Chondrocyte (in vitro differentiated cells): ENCODE results near the gene G6PC3. TPM values are rescaled to one million over a fixed set of nuclear protein-coding genes. Genes with fewer than 3 reads are reported as not detected.
A peak's percentile ranks its signal among the peaks of the same experiment; 100 is the strongest.

Source experiments
- DNase-seq: peaks from one replicate; pipeline ENCODE4 v3.0.0; 2021; ENCODE audit warnings: mixed read lengths, low spot score
- H3K27ac Mint-ChIP-seq: one replicate; pipeline ENCODE4 v1.8.0; 2021; ENCODE audit warnings: mild to moderate bottlenecking, moderate library complexity, mixed read lengths; ENCODE audit not compliant: unreplicated experiment
- H3K27me3 Mint-ChIP-seq: 2 replicates; pipeline ENCODE4 v1.8.0; 2021; ENCODE audit warnings: low read depth, mixed read lengths
- H3K36me3 Mint-ChIP-seq: 2 replicates; pipeline ENCODE4 v1.8.0; 2021; ENCODE audit warnings: low read depth, mixed read lengths
- H3K4me1 Mint-ChIP-seq: 2 replicates; pipeline ENCODE4 v1.8.0; 2021; ENCODE audit warnings: low read depth, mild to moderate bottlenecking, mixed read lengths
- H3K4me3 Mint-ChIP-seq: one replicate; pipeline ENCODE4 v1.8.0; 2021; ENCODE audit warnings: mild to moderate bottlenecking, moderate library complexity, mixed read lengths; ENCODE audit not compliant: unreplicated experiment
- H3K9me3 Mint-ChIP-seq: 2 replicates; pipeline ENCODE4 v1.8.0; 2021; ENCODE audit warnings: low read depth, mixed read lengths
- CTCF ChIP-seq: fragments of 200-600 bp; sonication (generic); IDR thresholded peaks from 2 replicates; pipeline ENCODE4 v1.5.0; 2021; ENCODE audit warnings: antibody characterized with exemption, mild to moderate bottlenecking, moderate library complexity
- total RNA-seq: library from RNA; stranded (reverse); gene quantifications from 3 replicates; pipeline ENCODE4 v1.2.1, GENCODE V29; 2021

G6PC3 gene
- total RNA-seq, 1 donor from 2014 or later, result 59.2 TPM

- Mint-ChIP-seq H3K9me3 (no peaks in the 10 kb centered on the region), H3K4me1 (peaks cover 16% of the 10 kb centered on the region), H3K27me3 (no peaks in the 10 kb centered on the region), H3K36me3 (peaks cover 11% of the 10 kb centered on the region), H3K27ac (no peak overlapping the region), H3K4me3 (no peak overlapping the region)
- TF ChIP-seq CTCF, result no peak
- no peak for DNase-seq
Observed at GRCh38 chr17:44049294-44050060, 21.1 kb upstream of the G6PC3 start.

DNA sequence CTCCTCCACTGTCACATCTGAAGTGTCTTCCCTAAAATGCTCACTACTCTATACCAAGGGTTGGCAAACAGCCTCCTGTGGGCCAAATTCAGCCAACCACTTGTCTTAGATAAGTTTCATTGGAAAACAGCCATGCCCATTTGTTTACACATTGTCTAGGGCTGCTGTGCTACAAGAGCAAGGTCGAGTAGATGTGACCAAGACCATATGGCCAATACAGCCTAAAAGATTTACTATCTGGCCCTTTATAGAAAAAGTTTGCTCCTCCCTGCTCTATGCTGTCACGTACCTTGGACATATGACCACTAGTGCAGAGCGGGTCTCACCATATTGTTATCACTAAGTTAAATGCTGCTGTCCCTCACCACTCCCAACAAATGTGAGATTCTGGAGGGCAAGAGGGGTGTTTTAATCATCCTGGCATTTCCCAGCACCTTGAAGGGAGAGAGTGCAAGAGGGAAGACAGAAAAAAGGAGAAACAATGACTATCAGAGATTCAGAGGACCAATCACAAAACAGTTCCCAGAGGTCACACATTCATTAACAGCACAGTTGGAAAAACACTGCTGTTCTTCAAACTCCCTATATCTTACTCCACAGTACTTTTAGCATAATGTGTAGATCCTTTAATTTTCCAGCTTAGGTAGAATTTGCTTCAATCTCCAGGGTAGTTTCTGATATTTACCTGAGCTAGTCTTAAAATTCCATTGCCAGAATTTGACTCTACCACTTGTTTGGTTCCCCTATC, 17.2 kb upstream of the G6PC3 start:
- Mint-ChIP-seq H3K4me3 (no peak overlapping the region), H3K27ac (peak overlapping the region; percentile 47), H3K36me3 (peaks cover 8% of the 10 kb centered on the region), H3K27me3 (no peaks in the 10 kb centered on the region), H3K4me1 (peaks cover 13% of the 10 kb centered on the region), H3K9me3 (no peaks in the 10 kb centered on the region)
- DNase-seq, result no peak
- TF ChIP-seq CTCF, result no peak

DNA sequence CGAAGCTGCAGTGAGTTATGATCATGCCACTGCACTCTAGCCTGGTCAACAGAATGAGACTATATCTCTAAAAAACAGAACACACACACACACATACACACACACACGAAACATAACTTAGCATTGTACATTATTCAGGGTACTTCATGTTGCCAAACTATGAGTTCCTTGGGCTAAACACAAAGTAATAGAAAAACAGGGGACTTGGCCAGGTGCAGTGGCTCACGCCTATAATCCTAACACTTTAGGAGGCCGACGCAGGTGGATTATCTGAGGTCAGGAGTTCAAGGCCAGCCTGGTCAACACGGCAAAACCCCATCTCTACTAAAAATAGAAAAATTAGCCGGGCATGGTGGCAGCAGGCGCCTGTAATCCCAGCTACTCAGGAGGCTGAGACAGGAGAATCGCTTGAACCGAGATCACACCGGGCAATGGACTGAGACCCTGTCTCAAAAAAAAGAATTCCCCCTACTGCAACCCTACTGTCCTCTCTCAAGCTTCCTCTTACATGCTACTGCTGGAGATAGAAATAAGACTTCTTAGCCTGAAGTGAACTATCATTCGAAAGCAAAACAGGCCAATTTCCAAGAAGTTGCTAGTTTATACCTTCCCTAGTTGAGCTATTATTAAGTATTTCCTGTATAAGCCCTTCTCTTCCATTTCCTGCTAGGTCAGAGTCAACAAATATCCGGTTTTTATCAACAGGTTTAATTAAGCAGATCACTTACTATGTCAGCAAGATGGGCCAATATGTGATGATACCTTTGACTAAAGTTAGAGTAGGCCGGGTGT, 11.2 kb upstream of the G6PC3 start:
- Mint-ChIP-seq H3K36me3 (peaks cover 16% of the 10 kb centered on the region), H3K4me3 (no peak overlapping the region), H3K27ac (no peak overlapping the region)

GRCh38 chr17:44061446-44061845, 9.1 kb upstream of the G6PC3 start:
- Mint-ChIP-seq H3K9me3 (no peaks in the 10 kb centered on the region), H3K4me3 (no peak overlapping the region), H3K36me3 (peaks cover 16% of the 10 kb centered on the region), H3K4me1 (peaks cover 27% of the 10 kb centered on the region), H3K27me3 (no peaks in the 10 kb centered on the region), H3K27ac (no peak overlapping the region)
- no peak for TF ChIP-seq CTCF
- DNase-seq, result no peak

More for the DNA sequence above, 11.2 kb upstream of the G6PC3 start:
- no peak for TF ChIP-seq CTCF
- no peak for DNase-seq
- Mint-ChIP-seq H3K27me3 (no peaks in the 10 kb centered on the region), H3K9me3 (no peaks in the 10 kb centered on the region), H3K4me1 (peaks cover 17% of the 10 kb centered on the region)

GRCh38 chr17:44062871-44063270, 7.7 kb upstream of the G6PC3 start:
- H3K4me3 Mint-ChIP-seq, result no peak overlapping the region
- H3K4me1 Mint-ChIP-seq, result peaks cover 38% of the 10 kb centered on the region
- H3K9me3 Mint-ChIP-seq, result no peaks in the 10 kb centered on the region
- no peaks in the 10 kb centered on the region for H3K27me3 Mint-ChIP-seq
- no peak overlapping the region for H3K27ac Mint-ChIP-seq
- H3K36me3 Mint-ChIP-seq, result peaks cover 16% of the 10 kb centered on the region
- peak; percentile 57 for DNase-seq
- TF ChIP-seq CTCF, result no peak
